Measurements from ENCODE around the gene ZNF839.
"Not testable (repeated sequence)": the region's sequence is repeated elsewhere in the genome, so short reads cannot be mapped to it uniquely, and the experiment has no call there.

The ZNF839 gene

GRCh38 chr14:102314242-102315011 lies 5.1 kb upstream of the ZNF839 start:
- DNase-seq = peak; percentile 71

- DNase-seq = no peak
Measured at GRCh38 chr14:102315121-102315520, 4.4 kb upstream of the ZNF839 start.

- no peak for DNase-seq
Measured at GRCh38 chr14:102316338-102316742, 3.2 kb upstream of the ZNF839 start.

GRCh38 chr14:102316743-102317563 lies 2.6 kb upstream of the ZNF839 start:
- peak; percentile 87 for DNase-seq

GRCh38 chr14:102317564-102318248 lies 1.8 kb upstream of the ZNF839 start:
- peak; percentile 48 for DNase-seq

- DNase-seq = no peak
Measured at GRCh38 chr14:102318781-102319276, 717 bp upstream of the ZNF839 start.

- peak; percentile 8 for DNase-seq
Measured at GRCh38 chr14:102320033-102320660, 601 bp downstream of the ZNF839 start.

- DNase-seq = no peak
Measured at GRCh38 chr14:102320671-102321455, 1.3 kb downstream of the ZNF839 start.

- DNase-seq = no peak
Measured at GRCh38 chr14:102321456-102322422, 2.2 kb downstream of the ZNF839 start.

- DNase-seq = peak; percentile 36
Measured at GRCh38 chr14:102323102-102323501, 3.6 kb downstream of the ZNF839 start.

GRCh38 chr14:102325791-102326345 lies 6.3 kb downstream of the ZNF839 start:
- DNase-seq = no peak

GRCh38 chr14:102326583-102326982 lies 7.0 kb downstream of the ZNF839 start:
- DNase-seq = no peak

- DNase-seq = not testable (repeated sequence)
Measured at GRCh38 chr14:102329381-102329780, 9.8 kb downstream of the ZNF839 start.

GRCh38 chr14:102330806-102331205 lies 11.3 kb downstream of the ZNF839 start:
- DNase-seq = no peak

- DNase-seq = no peak
Measured at GRCh38 chr14:102333390-102333789, 13.8 kb downstream of the ZNF839 start.

- no peak for DNase-seq
Measured at GRCh38 chr14:102333795-102334705, 14.5 kb downstream of the ZNF839 start.

GRCh38 chr14:102335163-102335562 lies 15.6 kb downstream of the ZNF839 start:
- DNase-seq = no peak

- no peak for DNase-seq
Measured at GRCh38 chr14:102338724-102339123, 19.2 kb downstream of the ZNF839 start.

- no peak for DNase-seq
Measured at GRCh38 chr14:102341566-102341965, 22.0 kb downstream of the ZNF839 start.
